Stimulated activated CD8-positive, alpha-beta memory T cell treated with anti-CD3 and anti-CD28 coated beads, Interleukin-15, amount 100 ng/mL, for 24 hours (primary cell): ENCODE data around the gene AGAP2.

Experiments
- DNase-seq: peaks from one replicate; pipeline ENCODE4 v3.0.0-alpha.2; 2020; ENCODE audit warnings: low read depth

The AGAP2 gene

DNA sequence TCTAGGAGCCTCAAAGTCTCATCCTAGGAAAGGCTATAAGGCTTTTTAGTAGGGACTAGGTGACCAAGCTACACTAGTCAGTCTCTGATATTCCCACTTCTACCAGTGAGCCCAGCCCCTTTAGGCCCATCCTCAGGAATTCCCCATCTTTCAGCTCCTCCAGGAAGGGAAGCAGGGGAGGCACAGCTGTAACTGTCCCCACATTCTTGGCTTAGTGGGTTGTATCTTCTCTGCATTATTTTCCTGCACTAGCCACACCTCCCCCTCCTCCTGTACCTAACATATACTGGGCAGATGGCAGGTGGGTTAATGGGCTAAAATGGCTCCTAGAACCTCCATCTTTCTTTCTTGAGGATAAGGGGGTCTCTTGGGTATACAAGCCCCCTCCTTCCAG lies 28.8 kb upstream of the AGAP2 start:
- no peak for DNase-seq

DNA sequence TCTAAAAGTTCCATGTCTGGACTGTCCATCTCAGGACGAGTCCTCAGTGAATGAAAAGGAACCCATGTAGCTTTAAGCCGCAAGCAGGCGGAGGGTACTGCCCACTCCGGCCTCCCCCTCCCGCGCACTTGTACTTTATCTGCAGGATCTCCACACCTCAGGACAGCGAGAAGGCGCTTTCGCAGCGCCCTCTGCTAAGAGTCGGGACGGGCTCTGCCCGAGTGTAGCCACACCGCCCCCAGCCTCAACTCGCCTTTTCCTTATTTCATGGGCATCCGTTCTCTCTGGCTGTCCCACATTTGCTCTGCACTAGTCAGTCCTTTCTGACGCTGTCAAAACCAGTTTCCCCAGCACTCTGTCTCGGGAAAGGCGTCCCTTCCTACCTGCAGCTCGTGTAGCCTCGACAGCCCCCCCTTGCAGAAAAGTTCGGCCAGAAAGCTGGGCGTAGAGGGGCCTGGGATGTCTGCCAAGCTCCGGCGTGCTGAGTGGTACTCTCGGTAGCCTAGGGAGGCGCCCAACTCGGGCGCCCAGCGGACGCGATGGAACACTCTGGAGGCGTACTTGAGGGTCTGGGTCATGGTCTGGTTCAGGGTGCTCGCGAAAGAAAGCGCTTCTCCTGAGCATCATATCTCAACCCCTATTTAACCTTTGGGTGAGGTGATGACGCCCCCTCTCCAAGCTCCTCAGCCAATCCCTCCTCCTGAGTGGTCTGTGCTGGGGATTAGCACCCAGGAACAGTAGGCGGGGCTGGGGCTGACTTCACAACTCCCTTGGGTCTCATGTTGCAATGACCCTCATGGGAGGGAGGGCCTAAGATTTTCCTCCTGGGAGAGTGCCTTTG lies 28.1 kb upstream of the AGAP2 start, which contains the start of gene CYP27B1:
Gene CYP27B1, minus strand, starts transcription at position 615 of the 841 bp plus-strand sequence. Its CDS starts 37 bp downstream, at position 578.
- no peak for DNase-seq

DNA sequence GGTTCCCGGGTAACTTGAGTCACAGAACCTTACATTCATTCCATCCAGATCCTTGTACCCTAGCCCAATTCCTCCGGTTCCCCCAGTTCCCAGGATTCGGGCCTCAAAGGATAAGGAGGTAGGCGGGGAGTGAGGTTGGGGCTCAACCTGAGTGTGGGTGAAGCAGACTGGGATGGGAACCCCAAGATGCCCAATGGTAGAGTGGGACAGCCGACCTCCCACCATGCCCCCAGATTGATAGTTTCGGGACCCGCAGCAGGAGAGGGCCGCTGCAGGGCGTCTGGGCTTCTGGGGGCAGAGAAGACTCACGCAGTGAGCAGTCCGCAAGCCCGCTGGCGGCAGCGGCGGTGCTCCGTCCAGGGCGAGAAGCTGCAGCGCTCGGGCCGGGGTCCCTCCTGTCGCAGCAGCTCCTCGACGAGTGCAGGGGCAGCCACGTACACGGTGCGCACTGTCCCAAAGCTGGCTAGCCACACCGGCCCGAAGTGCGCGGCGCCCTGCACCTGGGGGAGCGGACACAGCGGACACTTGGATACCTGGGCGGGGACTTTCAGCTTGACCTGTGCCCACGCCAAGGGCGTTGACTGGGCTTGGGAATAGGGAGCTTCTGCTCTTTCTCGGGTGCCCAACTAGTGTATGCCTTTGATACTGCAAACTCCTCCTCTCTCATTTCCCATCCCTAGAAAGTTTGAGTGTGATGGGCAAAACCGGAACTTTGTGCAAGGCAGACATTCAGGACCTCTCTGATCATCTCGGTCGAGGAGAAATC lies 27.3 kb upstream of the AGAP2 start:
- DNase-seq: no peak

DNA sequence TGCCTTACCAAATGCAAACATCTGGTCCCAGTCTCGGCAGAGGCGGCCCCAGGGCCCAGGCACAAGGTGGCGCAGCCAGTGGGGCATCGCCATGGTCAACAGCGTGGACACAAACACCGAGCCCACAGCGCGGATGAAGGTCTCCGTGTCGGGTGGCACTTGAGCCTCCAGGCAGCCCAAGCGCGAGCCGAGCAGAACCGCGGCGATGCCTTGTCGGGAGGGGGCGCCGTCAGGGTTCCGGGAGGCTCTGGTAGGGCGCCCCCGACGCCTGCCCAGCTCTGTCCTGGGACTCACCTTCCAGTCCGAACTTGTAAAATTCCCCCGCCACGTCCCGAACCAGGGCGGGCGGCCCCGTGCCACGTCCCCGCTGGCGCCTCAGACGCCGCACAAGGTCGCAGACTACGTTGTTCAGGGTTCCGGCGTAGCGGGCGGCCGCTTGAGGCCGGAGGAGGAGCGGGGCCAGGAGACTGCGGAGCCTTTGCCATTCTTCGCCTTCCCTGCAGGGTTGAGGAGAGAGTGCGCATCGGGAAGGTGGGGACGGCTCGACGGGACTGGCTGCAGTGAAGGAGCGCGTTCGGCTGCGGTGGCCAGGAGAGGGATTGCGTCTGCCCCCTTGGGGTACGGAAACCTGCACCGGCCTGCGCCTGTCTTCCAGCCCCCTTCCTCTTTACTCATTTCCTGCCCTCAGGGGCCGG lies 26.6 kb upstream of the AGAP2 start:
- DNase-seq: no peak

DNA sequence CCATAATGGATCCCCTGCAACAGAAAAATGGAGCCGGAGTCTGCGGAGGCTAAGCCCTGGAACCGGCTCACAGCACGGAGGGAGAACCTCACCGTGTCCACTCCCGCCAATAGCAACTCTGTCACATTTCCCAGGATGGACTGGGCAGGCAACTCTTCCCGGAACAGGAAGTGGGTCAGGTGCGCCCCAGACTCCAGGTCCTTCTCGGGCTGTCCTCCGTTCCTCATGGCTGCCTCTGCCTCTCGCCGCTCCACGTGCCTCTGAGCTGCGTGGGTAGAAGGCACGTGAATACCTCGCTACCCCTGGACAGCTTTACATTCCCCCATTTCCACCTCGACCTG lies 26.1 kb upstream of the AGAP2 start:
- no peak for DNase-seq

DNA sequence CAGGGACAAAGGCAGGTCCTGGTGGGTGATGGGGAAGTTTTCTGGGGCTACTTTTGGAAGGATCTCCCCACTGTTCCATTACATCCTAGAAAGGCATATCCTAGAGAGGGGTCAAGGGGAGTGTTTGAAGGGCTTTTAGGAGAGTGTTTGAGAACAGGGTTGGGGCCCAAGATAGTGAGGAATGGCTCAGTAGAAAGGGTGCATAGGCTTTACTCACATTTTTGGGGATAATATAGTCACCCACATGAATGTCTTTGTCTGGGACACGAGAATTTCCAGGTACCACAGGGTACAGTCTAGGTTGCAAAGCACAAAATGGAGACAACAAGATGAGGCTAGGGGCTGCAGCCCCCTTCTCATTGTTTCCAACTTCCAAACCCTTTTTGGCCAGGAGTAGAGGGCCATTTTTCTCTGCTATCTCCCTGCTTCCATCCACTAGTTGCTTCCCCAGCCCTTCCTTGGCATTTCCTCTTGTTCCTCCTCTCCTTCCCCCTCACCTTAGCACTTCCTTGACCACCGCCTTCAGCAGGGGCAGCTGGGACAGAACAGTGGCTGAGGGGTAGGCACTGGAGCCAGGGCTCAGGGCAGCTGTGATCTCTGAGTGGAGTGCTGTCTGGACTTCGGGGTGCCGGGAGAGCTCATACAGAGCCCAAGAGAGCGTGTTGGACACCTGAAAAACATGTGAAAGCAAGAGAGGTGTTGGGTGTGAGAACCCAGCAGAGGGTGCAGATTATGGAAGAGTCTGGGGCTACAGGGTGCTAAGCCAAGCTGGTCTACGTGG lies 25.5 kb upstream of the AGAP2 start:
- no peak for DNase-seq

DNA sequence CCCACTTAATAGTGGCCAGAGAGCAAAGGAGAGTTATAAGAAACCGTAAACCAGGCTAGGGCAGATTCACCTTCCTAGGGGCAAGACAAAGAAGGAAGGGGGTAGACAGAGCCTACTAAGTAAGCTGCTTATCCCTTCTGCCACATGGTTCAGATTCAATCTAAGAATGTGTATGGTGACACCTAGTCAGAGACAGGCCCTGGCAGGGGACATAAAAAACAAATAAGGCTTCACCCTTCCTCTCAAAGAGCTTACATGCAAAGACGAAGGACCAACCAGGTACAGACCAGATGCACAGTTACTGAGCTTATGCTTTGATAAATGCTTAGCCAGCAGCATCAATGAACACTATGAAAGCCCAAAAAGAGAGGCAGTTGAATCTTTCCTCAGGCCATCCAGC lies 23.9 kb upstream of the AGAP2 start:
- no peak for DNase-seq

DNA sequence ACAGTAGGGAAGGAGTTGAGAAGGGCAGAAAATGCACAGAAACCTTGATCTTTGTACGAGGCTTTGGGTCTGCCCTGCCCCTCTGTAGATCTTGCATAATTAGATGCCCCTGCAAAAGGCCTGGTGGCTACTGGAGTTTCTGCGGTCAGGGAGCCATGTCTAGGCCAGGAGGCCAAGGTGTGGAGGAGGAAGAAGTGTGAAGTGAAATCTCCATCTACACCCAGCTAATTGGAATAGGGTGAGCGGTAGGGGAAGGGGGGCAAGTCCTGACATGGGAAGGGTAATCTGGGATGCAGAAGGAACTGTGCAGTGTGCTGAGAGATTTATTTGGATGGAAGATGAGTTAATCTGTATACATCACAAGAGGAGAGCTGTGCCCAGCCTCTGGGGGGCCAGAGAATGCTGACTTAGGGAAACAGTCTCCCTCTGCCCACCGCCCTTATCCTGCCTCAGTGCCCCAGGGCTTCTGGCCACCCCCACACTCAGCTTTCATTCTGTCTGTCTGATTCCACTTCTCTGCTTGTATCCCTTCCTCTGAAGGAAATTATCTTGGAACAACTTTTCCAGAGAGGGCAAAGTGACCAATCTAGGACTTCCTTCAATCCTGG lies 23.0 kb upstream of the AGAP2 start:
- DNase-seq: no peak

DNA sequence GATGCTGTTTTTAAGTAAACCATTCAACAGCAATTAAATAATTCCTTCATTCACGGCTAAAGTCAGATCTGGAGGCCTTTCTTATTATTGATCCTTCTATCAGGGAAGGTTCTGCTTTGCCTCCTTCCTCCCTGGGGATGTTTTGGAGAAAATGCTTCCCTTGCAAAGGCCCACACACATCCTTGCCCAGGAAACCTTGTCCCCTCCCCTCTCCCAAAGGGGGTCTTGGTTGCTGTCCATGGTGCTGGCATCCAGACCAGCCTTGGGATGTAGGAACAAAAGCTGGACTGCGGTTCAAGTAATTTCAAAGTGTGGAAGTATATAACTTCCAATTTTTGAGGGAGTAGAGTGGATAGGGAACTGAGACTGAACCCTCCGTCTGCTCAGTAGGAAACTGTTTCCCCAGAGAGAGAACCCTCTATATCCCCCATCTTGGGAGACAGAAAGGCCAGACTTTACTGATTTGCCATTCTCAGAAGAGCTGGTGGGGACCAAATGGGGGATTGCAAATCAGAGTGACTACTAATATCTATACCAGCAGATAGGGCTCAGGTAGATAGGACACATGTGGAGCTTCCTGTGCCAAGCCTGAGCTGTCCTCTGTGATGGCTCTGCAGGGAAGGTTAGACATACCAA lies 21.9 kb upstream of the AGAP2 start:
- DNase-seq: no peak

DNA sequence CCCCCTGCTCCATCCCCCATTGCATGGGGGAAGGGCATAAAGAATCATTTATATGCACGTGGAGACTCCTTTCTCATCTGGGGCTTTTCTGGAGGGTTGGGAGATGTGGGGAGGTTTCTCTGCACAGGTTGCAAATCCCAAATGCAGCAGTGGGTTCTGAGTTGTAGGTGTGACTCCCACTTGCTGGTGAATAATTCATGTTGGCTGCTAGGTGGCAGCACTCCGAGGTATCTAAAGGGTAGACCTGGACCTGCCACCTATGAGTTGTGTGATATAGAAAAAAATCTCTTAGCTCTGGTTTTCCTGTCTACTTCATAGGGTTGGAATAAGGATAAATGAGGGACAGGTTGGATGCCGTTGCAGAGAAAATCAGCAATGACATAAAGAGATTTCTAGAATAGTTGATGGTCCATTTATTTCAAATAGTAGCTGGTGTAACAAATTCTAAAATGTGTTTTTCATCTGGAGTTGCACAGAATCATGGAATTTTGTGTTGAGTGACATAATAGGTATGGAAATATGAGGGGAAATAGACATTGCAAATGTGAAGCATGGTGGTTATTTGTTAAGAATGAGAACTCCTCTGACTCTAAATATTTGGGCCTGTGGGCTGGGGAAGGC lies 20.9 kb upstream of the AGAP2 start:
- DNase-seq: no peak

DNA sequence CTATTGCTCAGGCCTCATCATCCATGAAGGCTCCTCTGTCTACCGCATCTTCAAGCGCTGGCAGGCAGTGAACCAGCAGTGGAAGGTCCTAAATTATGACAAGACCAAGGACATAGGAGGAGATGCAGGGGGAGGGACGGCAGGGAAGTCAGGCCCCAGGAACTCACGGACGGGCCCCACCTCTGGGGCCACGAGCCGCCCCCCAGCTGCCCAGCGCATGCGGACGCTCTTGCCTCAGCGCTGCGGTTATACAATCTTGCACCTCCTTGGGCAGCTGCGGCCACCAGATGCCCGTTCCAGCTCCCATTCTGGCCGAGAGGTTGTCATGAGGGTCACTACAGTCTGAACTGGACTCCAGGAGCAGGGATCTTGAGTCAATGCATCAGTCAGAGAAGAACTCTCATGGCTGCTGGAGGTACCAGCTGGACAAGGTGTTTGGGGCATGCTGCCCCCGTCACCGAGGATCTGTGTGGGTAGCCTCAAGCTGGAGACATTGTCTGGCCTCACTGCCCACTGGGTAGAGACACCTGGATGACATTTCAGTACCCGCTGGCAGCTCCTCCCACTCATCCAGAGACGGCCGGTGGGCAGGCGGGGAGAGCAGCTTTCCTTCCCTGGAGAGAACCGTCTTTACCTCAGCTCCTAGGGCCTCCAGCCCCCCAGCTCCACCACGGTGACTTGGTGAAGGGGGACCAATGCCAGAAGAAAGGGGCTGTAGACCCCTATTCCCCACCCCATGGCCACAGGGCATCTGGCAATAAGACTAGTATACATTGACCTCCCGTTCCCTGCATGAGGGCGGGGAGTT lies 20.2 kb upstream of the AGAP2 start:
- no peak for DNase-seq

DNA sequence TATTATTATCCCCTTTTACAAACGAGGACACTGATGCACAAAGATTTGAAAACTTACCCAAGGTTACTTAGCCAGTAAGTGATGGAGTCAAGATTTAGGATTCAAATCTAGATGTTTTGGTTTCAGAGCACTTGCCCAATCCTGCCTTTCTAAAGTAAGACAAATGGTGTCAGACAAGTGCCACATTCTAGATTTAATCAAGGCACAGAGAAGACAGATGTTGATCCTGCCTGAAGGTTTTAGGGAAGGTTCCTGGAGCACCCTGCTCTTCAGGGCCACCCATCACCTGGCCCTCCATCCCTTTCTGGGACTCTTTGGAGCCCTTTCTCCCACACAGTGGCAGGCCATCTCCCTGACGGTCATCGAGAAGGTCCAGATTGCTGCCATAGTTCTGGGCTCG lies 19.2 kb upstream of the AGAP2 start:
- DNase-seq: no peak

DNA sequence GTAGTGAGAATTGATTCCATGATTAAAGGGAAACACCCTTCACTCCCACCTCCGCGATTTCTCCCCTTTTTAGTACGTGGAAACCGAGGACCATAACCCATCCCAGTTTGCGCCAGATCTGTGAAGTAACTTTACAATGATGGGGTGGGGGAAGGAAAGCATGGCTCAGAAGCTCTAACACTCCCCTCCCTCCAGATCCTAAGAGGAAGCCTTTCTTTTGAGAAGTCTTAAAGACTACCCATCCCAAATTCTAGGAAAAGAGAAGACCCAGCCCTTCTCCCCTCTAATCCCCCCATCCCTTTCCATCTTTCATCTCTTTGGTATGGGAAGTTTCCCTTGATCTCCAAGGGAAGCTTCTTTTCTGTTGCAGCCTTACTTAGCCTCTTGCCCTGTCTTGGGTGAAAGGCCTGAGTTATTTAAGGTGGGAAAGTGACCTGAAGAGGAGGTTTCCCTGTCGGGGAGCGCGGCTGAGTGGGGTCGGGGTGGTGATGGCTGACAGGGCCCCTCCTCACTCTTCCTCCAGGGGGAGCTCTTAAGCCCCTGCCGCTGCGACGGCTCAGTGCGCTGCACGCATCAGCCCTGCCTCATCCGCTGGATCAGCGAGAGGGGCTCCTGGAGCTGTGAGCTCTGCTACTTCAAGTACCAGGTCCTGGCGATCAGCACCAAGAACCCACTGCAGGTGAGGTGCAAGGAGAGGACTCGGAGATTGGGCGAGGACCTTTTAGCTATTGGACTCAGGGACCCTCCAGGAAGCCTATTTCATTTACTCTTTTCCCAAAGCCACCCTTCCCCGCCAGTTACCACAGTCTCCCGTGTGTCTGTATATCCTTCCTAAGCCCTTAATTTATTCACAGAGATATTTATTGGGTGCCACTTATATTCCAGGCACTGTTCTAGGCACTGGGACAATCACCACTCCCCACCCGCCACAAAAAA lies 18.1 kb upstream of the AGAP2 start:
- DNase-seq: no peak

DNA sequence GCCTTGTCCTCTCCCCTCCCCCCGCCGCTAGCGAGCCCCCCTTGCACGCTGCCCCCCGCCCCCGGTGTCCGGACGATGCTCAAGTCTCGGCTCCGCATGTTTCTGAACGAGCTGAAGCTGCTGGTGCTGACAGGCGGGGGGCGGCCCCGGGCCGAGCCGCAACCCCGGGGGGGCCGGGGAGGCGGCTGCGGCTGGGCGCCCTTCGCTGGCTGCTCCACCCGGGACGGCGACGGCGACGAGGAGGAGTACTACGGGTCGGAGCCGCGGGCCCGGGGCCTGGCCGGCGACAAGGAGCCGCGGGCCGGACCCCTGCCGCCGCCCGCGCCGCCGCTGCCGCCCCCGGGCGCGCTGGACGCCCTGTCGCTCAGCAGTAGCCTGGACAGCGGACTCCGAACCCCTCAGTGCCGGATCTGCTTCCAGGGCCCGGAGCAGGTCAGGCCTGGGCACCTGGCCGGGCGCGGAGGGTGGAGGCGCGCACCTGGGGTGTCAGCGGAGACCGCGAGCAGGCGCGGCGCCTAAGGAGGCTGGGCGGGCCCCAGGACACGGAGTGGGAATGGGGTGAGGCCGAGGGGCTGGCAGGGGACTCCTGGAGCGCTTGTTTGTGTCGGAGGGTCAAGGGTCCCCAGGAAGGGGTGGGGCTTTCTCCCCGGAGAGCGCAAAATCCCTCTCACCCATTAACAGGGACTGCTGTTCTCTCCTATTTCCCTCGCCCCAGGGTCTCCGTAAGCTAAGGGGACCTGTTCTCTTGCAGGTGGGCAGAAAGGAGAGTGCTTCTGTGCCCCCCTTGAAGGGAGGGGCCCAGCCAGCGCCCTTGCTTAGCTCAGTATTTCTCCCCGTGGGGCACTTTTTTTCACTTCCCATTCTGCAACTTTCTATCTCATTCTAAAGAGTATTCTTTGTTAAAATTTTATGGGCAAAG lies 17.2 kb upstream of the AGAP2 start:
- DNase-seq: no peak

DNA sequence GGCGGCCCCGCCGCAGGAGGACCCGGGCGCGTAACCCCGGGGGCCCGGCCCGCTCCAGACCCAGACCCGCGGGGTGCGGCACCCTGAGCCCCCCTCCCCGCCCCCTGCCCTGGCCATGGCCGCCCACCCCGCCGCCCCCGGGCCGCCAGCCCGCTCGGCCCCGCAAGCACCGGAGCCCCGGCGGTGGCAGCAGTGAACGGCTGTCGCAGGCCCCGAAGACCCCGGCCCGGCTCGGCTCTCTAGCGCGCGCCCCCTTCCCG lies 16.6 kb upstream of the AGAP2 start:
- no peak for DNase-seq

DNA sequence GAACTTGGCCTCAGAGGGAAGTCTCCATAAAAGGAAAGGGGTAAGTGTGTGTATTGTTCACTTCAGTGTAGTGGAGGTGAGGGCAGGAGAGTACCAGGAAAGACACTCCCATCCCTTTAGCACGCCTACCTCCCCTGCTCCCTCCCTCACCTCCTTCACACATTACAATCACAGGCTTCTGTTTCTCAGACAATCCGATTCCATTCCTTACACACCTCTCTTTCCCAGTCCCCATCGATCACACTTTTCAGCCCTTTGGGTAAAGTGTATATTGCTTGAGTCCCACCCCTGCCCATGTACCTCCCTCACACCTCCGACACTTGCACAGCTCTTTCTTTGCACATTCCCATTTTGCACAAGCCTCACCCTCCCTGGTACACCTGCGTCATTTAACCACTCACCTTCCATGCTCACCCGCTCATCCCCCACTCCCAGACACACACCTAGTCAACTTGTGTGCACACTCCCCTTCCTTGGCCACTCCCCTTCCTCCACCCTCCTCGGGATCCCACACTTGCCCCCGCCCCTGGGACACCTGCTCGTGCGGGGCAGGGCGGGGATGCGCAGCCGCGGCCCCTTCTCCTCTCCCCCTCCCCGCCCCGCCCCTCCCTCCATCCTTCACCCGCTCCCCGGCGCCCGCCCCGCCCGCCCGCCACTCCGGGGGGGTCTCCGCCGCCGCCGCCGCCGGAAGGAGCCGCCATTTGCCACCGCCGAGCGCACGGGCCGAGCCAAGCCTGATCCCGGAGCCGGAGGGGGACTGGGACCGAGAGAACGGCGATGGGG lies 16.1 kb upstream of the AGAP2 start, which contains the start of gene MARCHF9:
Gene MARCHF9, plus strand, starts transcription at position 693 of the 783 bp plus-strand sequence. CDS start 426 bp downstream, outside the sequence.
- DNase-seq: no peak

DNA sequence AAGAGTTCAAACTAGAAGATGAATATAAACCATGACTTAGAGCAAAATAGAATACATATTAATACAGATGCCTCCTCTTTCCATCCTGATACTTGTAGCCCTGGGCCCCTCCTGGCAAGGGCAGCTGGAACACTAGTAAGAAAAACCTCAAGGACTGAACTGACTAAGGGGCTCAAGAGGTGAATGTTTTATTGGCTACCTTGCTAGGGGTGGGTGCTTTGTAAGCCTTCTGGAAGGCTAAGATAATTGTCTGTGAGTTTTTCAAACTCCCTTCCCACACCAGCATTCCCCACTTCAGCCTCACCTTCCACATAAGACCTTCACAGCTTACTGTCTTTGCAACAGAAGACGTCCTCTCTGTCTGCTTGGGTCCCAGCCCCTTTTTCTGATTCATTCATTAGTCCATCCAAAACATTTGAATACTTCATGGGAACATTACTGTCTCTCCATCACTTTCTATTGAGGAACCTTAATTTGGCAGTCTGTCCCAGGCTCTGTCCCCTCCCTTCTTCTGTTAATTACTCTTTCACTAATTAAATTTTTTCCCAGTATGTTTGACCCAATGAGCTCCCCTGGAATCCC lies 15.3 kb upstream of the AGAP2 start:
- DNase-seq: no peak
